Esophagus squamous epithelium (tissue), 5 donors: ENCODE results near the gene PCDHB10. TPM values are rescaled to one million over a fixed set of nuclear protein-coding genes. Genes with fewer than 3 reads are reported as not detected.
"Not testable (repeated sequence)": the region's sequence is repeated elsewhere in the genome, so short reads cannot be mapped to it uniquely, and the experiment has no call there.

Source experiments
- DNase-seq: peaks from one replicate; lab custom pipeline; 2025; lab: John Stamatoyannopoulos, UW
- H3K27ac ChIP-seq, 4 donors: fragments of 200-600 bp; sonication (generic); one replicate each; pipeline ENCODE4 v1.5.1; 2016 to 2019; ENCODE audit warnings: mild to moderate bottlenecking in 1 of 4
- H3K27me3 ChIP-seq, 4 donors: fragments of 200-600 bp; sonication (generic); 1 replicate in 3 of 4; 2 replicates in 1 of 4; pipeline versions ENCODE4 v1.5.1 to v1.6.0; 2017 to 2021; ENCODE audit warnings: antibody characterized with exemption in 1 of 4
- H3K36me3 ChIP-seq, 3 donors: fragments of 200-600 bp; sonication (generic); one replicate each; pipeline ENCODE4 v1.5.1; 2016 to 2019
- H3K4me1 ChIP-seq, 3 donors: fragments of 200-600 bp; sonication (generic); one replicate each; pipeline ENCODE4 v1.5.1; 2017 to 2019
- H3K4me3 ChIP-seq, 4 donors: fragments of 200-600 bp; sonication (generic); 1 replicate in 3 of 4; 2 replicates in 1 of 4; pipeline ENCODE4 v1.5.1; 2016 to 2019; ENCODE audit warnings: mild to moderate bottlenecking in 2 of 4, moderate library complexity in 1 of 4
- H3K9me3 ChIP-seq, 3 donors: fragments of 200-600 bp; sonication (generic); one replicate each; pipeline ENCODE4 v1.5.1; 2016 to 2019
- CTCF ChIP-seq, 6 experiments: fragments of 450-650 bp in 4 of 6; fragments of 200-600 bp in 2 of 6; sonication (generic) in 2 of 6; IDR thresholded peaks; one replicate each; pipeline ENCODE4 v1.5.1; 2016 to 2019; ENCODE audit warnings: antibody characterized with exemption in 6 of 6, mild to moderate bottlenecking in 4 of 6, moderate library complexity in 4 of 6
- POLR2A ChIP-seq, 4 donors: fragments of 450-650 bp; IDR thresholded peaks; one replicate each; pipeline ENCODE4 v1.6.1; 2017; ENCODE audit warnings: antibody characterized with exemption in 4 of 4, mild to moderate bottlenecking in 4 of 4, moderate library complexity in 3 of 4
- WGBS, 2 donors: methylation state at CpG; one replicate each; pipeline ENCODE4 v1.1.5; 2018; 5-methylcytosine and 5-hydroxymethylcytosine counted together
- intact Hi-C: fragments of 100-400 bp; cut with DNase I; formaldehyde crosslinking; loops from one replicate; pipeline ENCODE4 v1.15.0; 2022
- total RNA-seq, 4 donors: library from RNA; depleted of rRNA; stranded (reverse); fragments of >200 nt; gene quantifications; one replicate each; pipeline ENCODE4 v1.1.0, GENCODE V29; 2016
- donor health status: DM: yes; HTN: yes; CAD: no.

Gene PCDHB10
- total RNA-seq, result 1 to 10 TPM in 2 of 4 donors, under 1 TPM in 2; 0.26 to 1.3 (median 0.76) TPM

DNA sequence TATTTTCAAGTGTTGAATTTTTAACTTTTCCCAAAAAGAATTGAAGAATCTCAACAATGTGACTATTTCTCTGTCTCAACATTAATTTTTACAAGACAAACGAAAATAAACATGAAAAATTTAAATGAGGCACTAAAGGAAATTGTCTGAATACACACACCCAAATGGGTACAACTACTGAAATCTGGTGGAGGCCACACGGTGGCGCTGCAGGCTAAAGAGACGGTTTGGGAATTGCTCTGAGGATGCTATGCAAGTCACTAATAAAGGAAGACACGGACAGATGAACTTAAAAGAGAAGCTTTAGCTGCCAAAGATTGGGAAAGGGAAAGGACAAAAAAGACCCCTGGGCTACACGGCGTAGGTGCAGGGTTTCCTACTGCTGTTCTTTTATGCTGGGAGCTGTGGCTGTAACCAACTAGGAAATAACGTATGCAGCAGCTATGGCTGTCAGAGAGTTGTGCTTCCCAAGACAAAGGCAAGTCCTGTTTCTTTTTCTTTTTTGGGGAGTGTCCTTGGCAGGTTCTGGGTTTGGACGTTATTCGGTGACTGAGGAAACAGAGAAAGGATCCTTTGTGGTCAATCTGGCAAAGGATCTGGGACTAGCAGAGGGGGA is at the start of gene PCDHB10:
PCDHB10 (plus strand) TSS at position 244 of the 616 bp plus-strand sequence; CDS start at position 444, 200 bp downstream.
- no peak for DNase-seq
- TF ChIP-seq POLR2A (IDR thresholded peaks at IDR 0.05) (no peak), CTCF (IDR thresholded peaks at IDR 0.05) (peak in 2 of 6 experiments; percentile 15 to 44)
- peaks cover 0 to 77% (median 35%) of the 10 kb centered on the region in 3 donors for H3K9me3 ChIP-seq

DNA sequence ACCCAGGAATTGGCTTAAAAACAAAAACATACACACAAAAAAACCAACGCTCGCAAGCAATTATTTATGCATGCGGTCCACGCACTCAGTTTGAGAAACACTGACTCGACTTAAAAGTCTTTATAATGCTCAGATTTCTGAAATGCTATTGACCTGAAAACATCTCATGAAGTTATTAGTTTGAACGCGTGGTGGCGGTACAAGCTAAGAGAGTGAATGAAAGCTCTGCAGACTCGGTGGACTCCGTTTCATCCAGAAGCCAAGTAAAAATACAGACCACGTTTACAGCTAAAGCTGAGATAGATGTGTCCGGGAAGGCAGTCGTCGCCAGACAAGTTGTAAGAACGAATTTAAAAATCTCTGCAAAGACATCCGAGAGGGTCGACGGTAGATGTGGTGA is 42.3 kb upstream of the PCDHB10 start, which contains the start of gene PCDHB6:
PCDHB6 (plus strand) TSS at position 246 of the 400 bp plus-strand sequence. CDS start 201 bp downstream, outside the sequence.
- peaks cover 0 to 10% (median 0%) of the 10 kb centered on the region in 4 donors for H3K27me3 ChIP-seq
- H3K27ac ChIP-seq, result no peak within 1 kb of the TSS
- peaks cover 0 to 39% (median 25%) of the 10 kb centered on the region in 3 donors for H3K9me3 ChIP-seq
- TF ChIP-seq POLR2A (IDR thresholded peaks at IDR 0.05) (no peak), CTCF (IDR thresholded peaks at IDR 0.05) (peak in 1 of 6 experiments; percentile 5)
- WGBS, 2 donors, result 23 to 25% methylated on average over 18 of the region's 18 CpGs
- no peak for DNase-seq
- no peak within 1 kb of the TSS for H3K4me3 ChIP-seq
- intact Hi-C loops, result no loop called here
- H3K36me3 ChIP-seq, result no peaks in the 10 kb centered on the region
- H3K4me1 ChIP-seq, result no peaks in the 10 kb centered on the region

More for the DNA sequence above, at the start of gene PCDHB10:
- peak within 1 kb of the TSS in 1 of 4 donors; percentile 43 for H3K4me3 ChIP-seq
- H3K27me3 ChIP-seq, result peaks cover 0 to 12% (median 0%) of the 10 kb centered on the region in 4 donors
- intact Hi-C loops, result no loop called here
- no peaks in the 10 kb centered on the region for H3K4me1 ChIP-seq
- WGBS, 2 donors, result 7 to 21% methylated on average over 10 of the region's 10 CpGs
- H3K36me3 ChIP-seq, result no peaks in the 10 kb centered on the region
- no peak within 1 kb of the TSS for H3K27ac ChIP-seq

GRCh38 chr5:141150224-141150992 is 41.7 kb upstream of the PCDHB10 start:
- Histone ChIP-seq H3K9me3 (peaks cover 0 to 45% (median 28%) of the 10 kb centered on the region in 3 donors), H3K27me3 (peaks cover 0 to 10% (median 0%) of the 10 kb centered on the region in 4 donors), H3K36me3 (no peaks in the 10 kb centered on the region), H3K4me3 (no peak overlapping the region), H3K27ac (no peak overlapping the region), H3K4me1 (no peaks in the 10 kb centered on the region)
- WGBS, 2 donors, result 55 to 60% methylated on average over 24 to 33 of the region's 33 CpGs
- intact Hi-C loops, result no loop called here
- no peak for TF ChIP-seq POLR2A (IDR thresholded peaks at IDR 0.05)
- no peak for TF ChIP-seq CTCF (IDR thresholded peaks at IDR 0.05)
- DNase-seq, result no peak

DNA sequence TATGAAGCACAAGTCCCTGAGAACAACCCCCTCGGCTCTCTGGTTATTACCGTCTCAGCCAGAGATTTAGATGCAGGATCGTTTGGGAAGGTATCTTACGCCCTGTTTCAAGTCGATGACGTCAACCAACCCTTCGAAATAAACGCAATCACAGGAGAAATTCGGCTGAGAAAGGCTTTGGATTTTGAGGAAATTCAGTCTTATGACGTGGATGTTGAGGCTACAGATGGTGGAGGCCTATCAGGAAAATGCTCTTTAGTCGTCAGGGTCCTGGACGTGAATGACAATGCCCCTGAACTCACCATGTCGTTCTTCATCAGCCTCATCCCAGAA is 41.2 kb upstream of the PCDHB10 start:
- H3K4me1 ChIP-seq, result no peaks in the 10 kb centered on the region
- TF ChIP-seq CTCF (IDR thresholded peaks at IDR 0.05) (no peak), POLR2A (IDR thresholded peaks at IDR 0.05) (no peak)
- peaks cover 0 to 10% (median 0%) of the 10 kb centered on the region in 4 donors for H3K27me3 ChIP-seq
- H3K36me3 ChIP-seq, result no peaks in the 10 kb centered on the region
- intact Hi-C loops, result no loop called here
- DNase-seq, result no peak
- 50 to 64% methylated on average over 13 of the region's 13 CpGs for WGBS, 2 donors
- H3K4me3 ChIP-seq, result no peak overlapping the region
- H3K9me3 ChIP-seq, result peaks cover 0 to 49% (median 28%) of the 10 kb centered on the region in 3 donors
- H3K27ac ChIP-seq, result no peak overlapping the region

DNA sequence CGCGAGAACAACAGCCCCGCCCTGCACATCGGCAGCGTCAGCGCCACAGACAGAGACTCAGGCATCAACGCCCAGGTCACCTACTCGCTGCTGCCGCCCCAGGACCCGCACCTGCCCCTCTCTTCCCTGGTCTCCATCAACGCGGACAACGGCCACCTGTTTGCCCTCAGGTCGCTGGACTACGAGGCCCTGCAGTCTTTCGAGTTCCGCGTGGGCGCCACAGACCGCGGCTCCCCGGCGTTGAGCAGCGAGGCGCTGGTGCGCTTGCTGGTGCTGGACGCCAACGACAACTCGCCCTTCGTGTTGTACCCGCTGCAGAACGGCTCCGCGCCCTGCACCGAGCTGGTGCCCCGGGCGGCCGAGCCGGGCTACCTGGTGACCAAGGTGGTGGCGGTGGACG is 40.5 kb upstream of the PCDHB10 start:
- H3K9me3 ChIP-seq, result peaks cover 0 to 55% (median 33%) of the 10 kb centered on the region in 3 donors
- H3K36me3 ChIP-seq, H3K4me1 ChIP-seq, H3K27ac ChIP-seq, DNase-seq, H3K4me3 ChIP-seq, intact Hi-C loops: not testable (repeated sequence)
- 40 to 54% methylated on average over 12 to 23 of the region's 41 CpGs for WGBS, 2 donors
- peaks cover 0 to 10% (median 0%) of the 10 kb centered on the region in 4 donors for H3K27me3 ChIP-seq

- H3K4me1 ChIP-seq, H3K4me3 ChIP-seq, H3K27ac ChIP-seq, intact Hi-C loops, DNase-seq, H3K36me3 ChIP-seq: not testable (repeated sequence)
- Histone ChIP-seq H3K27me3 (peaks cover 0 to 12% (median 0%) of the 10 kb centered on the region in 4 donors), H3K9me3 (peaks cover 0 to 60% (median 37%) of the 10 kb centered on the region in 3 donors)
- 51% methylated on average over 7 of the region's 36 CpGs; no CpG with 5 or more reads in 1 of the 2 donors for WGBS, 2 donors
Observed at GRCh38 chr5:141152096-141152495, 40.1 kb upstream of the PCDHB10 start.
